Measurements from ENCODE around the gene PHTF2.

PHTF2 gene

DNA sequence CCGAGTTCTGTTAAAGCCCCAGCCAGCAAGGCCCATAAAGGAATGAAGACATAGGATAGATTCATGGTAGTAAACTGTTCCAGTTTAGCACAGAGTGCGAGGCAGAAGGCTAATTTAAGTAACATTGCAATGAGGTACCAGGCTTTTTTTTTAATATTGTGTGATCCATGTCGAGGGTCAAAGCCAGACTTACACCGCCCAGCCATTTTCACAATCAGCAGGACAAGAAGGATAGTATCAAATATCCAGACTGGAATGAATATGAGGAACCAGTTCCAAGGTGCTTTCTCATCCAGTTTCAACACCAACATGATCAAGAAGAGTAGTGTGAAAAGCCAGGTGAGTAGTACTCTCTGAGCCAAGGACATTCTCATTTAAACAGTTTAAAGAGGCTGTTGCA is 4.6 kb upstream of the PHTF2 start:
- DNase-seq (ENCODE audit: low read depth in 2 of 2) = no peak

DNA sequence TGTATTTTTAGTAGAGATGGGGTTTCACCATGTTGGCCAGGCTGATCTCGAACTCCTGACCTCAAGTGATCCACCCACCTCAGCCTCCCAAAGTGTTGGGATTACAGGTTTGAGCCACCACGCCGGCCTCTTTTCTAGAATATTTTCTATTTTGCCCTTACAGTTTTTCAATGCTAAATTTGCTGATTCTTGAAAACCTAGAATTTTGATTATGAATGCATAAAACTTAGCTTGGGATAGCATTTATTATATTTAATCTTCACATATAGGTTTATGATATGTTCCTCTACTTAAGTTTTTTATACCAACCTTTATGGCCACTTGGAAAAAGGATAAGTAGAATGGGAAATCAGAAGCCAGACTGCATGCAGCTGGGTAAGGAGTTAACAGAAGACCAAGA is 2.5 kb upstream of the PHTF2 start:
- no peak for DNase-seq (ENCODE audit: low read depth in 2 of 2)

DNA sequence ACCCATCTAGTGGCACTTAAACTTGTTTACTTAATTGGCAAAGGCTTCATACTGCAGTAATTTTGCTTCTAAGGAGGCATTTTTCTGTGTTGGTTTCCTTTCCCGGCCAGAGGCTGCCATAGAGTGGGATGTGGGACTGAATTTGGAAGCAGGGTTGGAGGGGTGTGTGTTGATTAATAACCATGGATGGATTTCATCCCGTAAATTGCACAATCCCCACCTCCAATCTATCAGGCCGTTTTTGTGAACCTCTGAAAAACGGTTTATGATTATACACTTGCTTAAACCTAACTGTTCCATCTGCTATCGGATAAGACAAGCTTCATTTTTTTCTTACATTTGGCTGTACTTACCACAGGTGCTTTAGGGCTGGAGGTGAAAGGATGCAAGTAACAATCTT is 1.6 kb upstream of the PHTF2 start:
- DNase-seq (ENCODE audit: low read depth in 2 of 2) = no peak

DNA sequence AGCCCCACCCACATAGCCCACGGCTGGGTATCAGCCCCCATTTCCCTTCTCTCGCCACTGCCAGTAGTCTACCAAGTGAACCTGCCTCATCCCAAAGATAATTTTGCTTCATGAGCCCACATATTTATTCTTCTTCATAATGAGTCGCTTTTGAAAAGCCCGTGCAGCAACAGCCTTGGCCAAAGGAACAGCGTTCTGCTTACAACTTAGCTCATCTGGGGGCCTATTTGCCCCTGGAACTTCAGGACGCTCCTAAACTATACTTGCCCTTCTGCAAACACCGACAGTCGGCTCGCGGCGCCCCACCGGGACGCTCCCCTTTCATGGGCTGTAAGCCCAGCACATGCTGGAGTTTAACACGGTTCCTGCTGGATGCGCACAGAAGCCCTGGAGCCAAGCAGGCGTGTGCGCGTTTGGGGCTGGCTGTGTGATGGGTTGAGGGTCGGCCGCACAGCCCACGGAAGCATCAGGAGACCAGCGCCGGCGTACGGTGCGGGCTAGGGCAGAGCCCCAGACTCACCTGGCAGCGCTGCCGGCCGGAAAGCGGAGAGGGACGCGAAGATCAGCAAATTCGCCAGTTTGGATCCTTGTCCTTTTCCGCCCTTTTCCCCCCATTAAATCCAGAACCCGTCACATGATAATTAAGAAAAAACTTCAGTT is 709 bp upstream of the PHTF2 start:
- peak in 1 of 2 donors; percentile 20 for DNase-seq (ENCODE audit: low read depth in 2 of 2)

DNA sequence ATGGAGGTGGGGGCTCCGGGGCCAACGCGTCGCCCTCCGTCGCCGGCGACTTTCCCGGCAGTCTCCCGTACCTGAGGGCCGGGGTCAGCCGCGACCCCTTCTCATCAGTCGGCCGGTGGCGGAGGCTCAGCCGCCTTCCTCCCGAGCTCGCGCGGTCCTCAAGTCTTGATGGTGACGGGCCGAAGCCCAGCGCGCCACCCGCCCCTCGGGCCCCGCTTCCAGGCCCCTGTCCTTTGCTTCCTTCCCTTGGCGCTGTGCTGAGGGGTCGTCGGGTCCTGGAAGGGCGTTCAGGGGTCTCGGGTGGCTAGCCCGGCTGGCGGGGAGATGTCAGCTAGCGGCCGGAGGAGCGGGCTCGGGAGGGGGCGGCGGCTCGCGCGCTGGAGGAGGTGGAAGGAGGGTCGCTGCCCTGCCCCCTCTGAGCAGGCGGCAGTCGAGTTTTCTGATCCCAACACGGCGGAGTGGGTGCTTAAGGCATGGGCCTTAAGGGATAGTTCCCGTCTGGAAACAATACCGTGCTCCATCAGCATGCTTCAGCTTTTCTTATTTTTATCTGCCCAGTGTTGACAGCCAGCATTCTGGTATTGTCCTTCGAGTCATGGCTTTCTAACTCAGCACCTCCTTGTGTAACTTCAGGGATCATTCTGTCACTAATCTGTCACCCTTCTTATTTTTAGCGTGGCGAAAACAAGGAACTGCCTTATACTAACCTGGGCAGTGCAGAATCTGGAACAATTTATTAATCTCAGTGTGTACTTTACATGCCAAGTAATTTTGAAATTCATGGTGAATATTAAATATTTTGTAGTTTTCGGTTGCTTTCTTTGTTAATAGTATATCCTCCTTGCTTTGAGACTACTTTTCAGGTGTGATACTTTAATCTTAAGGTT is 748 bp downstream of the PHTF2 start:
- no peak for DNase-seq (ENCODE audit: low read depth in 2 of 2)

DNA sequence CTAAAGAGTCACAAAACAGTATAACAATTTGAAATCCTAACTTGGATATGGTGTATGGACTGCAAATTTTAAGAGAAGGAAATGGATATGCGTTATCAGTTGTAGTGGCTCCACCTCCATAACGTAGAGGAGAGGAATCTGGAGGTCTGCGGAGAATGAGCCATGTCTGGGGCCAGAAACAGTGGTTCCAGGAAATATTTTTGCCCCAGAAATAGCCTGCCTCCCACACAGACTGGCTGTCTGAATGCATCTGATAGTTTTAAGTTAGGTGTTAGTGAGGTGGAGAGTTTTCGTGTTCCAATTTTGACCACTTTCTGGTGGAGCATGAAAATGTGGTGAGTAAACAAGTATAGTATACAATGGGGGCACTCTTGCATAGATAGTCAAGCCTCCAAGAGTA is 1.6 kb downstream of the PHTF2 start:
- DNase-seq (ENCODE audit: low read depth in 2 of 2) = no peak

DNA sequence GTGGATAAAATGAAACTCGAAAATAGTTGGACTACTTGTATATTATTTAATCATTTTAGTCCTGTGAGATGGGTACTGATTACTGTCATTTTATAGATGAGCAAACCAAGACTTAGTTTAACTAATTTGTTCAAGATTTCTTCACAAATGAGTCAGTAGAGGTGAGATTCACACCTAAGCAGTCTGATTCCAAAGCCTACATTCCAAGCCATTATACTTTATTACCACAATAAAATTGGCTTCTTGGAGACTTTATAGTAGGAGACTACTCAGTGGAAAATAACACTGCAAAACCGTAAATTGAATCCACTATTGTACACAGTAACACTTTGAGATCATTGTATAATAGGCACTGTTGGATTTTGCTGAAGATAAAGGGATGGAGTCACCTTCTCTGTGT is 2.2 kb downstream of the PHTF2 start:
- DNase-seq (ENCODE audit: low read depth in 2 of 2) = no peak

DNA sequence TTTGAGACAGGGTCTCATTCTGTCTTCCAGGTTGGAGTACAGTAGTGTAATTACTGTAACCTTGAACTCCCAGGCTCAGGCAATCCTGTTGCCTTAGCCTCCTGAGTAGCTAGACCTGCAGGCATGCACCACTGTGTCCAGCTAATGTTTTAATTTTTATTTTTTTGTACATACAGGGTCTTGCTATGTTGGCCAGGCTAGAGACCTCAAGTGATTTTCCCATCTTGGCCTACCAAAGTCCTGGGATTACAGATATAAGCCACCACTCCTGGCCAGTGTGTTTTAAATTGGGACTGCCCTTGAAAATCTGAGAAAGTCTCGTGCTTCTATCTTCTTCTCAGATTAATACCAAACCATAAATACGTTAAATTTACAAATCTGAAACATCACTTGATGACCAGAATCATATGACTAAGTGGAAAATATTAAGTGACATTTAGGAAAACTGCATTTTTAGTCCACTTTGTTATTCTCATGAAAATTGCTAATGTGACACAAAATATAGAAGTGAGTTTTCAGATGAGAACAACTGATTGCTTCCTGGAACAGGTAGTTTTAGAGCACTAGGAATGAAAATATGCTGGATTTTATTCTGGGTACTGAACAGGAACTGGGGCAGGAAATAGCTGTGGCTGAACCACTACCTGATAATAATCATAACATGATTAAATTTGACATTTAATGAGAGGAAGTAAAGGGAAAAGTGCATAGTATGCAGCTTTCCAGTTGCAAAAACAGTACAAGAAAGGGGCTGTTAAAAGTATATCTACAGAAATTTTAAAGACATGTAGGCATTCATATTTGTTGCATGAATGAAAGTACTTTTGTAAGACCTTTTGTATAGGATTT is 4.2 kb downstream of the PHTF2 start:
- no peak for DNase-seq (ENCODE audit: low read depth in 2 of 2)

DNA sequence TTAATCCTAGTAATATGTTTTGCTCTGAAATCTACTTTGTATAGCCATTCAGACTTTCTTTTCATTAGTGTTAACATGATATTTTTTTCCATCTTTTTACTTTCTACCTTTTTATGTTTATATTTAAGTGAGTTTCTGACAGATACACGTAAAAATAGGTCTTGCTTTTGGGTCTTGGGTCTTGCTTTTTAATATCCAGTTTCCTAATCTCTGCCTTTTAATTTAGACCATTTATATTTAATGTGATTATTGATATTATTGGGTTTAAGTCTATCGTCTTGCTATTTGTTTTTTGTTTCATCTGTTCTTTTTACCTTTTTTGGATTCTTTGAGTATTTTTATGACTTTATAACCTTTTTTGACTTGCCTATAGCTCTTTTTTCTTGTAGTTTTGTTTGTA is 7.9 kb downstream of the PHTF2 start:
- no peak for DNase-seq (ENCODE audit: low read depth in 2 of 2)

DNA sequence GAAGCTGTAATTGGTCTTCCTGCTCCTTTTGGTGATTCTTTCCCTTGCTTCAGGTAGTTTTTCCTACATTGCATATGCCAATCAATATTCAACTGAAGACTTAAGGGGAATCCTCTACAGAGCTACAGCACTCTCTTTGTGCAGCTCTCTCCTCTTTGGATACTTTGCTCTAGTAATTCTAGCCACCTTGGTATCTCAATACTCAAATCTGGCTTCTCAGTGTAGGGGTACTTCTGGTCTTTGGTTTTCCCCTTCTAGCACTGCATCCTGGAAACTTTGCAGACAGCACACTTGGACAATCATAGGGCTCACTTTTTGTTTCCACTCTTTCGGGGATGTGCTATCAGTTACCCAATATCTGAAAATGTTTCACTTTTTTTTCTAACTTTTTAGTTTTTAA is 9.9 kb downstream of the PHTF2 start:
- no peak for DNase-seq (ENCODE audit: low read depth in 2 of 2)

DNA sequence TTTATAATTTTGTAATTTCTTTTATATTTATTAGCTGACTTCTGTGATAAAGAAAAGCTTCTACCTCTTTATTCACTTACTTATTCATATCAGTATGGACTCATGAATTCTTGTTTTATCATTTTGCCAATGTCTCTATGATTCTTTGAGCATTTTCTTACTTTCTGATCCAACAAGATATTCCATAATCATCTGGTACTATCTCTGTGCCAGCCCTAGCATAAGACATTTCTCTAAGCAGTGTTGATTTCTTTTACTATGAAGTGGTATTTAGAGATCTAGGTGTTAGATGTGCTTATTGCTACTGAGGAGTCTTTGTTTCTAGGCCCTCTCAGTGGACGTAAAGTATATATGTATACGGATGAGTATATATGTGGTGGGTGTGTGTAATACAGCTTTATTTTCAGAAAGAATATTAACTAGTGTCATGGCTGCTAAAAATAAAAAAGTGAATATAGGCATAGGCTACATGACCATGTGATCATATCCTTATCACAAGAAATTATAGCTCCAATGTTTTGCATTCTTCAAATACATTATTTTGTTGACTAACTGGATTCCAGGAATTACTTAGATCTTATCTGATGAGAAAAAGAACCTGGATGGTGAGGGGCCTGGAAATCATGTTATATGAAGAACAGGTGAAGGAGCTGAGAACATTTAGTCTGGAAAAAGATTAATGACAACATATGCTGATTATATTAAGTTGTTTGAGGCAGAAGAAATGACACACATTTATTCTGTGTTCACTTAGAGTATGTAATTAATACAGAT is 13.1 kb downstream of the PHTF2 start:
- no peak for DNase-seq (ENCODE audit: low read depth in 2 of 2)

DNA sequence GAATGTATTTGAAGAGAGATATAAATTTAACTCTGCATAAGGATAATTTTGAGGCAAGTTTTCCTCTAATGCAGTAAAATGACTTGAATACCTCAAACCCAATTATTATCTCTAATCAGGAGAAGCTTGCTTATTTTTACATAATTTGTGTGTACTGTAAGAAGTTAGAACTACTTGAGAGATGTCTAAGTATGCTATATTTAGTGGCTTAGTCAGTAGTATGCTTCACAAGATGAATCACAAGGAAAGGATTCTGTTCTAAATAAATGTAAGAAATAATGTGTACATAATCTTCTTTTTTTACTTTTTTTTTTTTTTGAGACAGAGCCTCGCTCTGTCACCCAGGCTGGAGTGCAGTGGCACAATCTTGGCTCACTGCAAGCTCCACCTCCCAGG is 13.7 kb downstream of the PHTF2 start:
- no peak for DNase-seq (ENCODE audit: low read depth in 2 of 2)

DNA sequence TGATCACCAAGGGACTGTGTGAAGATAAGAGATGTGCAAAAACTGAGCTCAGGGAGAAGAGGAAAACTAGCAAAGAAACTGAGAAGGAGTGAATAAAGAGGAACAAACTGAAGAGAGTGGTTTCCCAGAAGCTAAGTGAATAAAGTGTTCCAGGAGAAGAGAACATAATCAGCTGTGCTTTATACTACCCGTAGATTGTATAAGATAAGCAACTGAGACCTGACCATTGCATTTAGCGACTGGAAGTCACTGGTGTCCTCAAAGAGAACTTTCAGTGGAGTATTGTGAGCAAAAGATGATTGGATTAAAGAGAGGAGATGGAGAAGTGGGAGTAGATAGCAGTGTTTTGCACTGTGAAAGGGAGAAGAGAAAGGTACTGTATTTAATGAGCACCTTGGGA is 14.6 kb downstream of the PHTF2 start:
- DNase-seq (ENCODE audit: low read depth in 2 of 2) = no peak

DNA sequence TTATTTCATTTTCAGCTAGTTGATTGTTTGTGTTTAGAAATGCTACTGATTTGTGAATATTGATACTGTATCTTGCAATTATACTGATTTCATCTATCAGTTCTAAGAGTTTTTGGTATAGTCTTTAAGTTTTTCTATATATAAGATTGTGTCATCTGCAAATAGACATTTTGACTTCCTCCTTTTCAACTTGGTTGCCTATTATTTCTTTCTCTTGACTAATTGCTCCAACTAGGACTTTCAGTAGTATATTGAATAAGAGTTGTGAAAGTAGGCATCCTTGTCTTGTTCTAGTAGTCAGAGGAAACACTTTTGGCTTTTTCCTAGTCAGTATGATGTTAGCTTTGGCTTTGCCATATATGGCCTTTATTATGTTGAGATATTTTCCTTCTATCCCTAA is 20.4 kb downstream of the PHTF2 start:
- no peak for DNase-seq (ENCODE audit: low read depth in 2 of 2)

DNA sequence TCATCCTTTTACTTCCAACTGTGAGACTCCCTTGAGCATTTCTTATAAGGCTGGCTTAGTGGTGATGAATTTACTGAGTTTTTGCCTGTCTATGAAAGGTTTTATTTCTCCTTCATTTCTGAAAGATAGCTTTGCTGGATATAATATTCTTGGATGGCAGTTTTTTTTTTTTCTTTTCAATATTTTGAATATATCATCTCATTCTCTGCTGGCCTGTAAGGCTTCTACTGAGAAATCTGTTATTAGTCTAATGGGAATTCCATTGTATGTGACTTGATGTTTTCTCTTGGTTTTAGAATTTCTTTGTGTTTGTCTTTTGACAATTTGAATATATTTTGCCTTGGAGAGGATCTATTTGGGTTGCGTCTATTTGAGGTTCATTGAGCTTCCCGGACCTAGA is 22.4 kb downstream of the PHTF2 start:
- no peak for DNase-seq (ENCODE audit: low read depth in 2 of 2)

DNA sequence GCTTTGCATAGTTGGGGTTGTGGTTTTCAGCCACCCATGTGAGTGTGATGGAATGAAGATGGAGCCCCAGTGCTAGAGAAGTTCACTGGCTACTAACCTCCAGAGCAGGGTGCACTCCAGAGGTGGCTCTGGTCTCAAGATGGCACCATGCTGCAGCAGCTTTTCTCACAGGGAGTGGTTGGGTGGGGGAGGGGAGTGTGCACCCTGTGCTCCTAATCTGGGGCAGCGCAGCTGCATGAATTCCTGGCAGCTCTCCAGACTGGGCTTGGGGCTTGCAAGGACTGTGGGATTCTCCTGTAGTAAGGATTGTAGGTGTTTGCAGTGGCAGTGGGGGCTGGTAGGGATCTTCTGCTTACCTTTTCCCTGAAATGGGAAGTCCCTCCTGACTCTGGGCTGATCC is 23.7 kb downstream of the PHTF2 start:
- no peak for DNase-seq (ENCODE audit: low read depth in 2 of 2)

DNA sequence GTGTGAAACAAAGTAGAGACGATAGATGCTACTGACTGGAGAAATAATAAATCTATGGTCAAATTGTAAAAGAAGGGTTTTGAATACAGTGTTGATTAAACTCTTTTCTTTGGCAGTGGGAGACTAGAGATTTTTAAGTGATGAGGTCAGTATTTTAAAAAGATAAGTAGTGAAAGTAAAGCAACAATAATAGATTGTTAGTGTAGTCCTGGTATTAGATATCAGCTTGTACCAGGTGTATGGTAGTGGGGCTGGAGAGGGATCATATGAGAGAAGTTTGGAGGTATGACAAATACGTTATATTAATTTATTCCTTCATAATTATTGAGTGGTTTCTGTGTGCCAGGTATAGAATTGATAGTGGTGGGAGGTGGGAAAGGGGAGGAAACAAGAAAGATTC is 25.2 kb downstream of the PHTF2 start:
- DNase-seq (ENCODE audit: low read depth in 2 of 2) = no peak

DNA sequence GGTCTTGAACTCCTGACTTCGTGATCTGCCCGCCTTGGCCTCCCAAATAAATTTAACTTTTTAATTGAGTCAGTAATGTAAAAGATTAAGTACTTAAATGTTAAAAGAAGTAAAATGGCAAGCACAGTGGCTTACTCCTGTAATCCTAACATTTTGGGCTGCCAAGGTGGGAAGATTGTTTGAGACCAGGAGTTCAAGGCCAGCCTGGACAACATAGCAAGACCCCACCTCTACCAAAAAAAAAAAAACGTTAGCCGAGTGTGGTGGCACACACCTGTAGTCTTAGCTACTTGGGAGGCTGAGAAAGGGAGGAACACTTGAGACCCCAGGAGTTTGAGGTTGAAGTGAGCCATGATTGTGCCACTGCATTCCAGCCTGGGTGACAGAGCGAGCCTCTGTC is 26.1 kb downstream of the PHTF2 start:
- DNase-seq (ENCODE audit: low read depth in 2 of 2) = no peak

DNA sequence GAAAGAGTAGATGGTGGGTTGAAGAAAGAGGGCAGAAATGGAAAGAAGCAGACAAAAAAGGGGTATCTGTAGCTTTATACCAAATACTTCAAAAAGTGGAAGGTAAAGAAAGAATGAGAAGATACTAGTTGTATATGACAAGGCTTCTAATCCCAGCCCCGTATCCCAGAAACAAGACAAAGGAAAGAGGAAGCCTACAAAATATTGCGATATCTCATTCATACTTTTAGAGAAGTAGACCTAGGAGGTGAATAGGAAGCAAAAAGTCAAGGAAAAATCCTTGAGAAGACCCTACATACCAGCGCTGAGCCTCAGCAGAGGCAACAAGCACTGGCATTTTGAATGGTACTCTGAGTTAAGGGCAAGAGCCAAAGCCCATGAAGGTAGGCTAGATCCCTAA is 26.6 kb downstream of the PHTF2 start:
- no peak for DNase-seq (ENCODE audit: low read depth in 2 of 2)

DNA sequence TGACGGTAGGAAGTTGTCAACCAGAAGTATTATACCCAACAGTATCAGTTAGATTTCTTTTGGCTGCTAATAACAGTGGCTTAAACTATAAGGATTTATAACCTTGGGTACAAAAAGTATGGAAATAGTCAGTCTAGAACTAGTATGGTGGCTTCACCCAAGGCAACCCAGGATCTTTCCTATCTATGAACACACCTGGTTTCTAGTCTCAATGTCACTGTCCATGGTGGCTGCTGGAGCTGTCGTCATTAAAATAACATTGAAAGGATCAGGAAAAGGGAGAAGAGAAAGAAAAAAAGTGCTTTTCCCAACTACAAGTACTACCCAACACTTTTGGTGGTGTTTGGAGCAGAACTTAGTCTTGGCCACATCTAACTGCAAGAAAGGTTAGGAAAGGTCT is 27.7 kb downstream of the PHTF2 start:
- no peak for DNase-seq (ENCODE audit: low read depth in 2 of 2)

DNA sequence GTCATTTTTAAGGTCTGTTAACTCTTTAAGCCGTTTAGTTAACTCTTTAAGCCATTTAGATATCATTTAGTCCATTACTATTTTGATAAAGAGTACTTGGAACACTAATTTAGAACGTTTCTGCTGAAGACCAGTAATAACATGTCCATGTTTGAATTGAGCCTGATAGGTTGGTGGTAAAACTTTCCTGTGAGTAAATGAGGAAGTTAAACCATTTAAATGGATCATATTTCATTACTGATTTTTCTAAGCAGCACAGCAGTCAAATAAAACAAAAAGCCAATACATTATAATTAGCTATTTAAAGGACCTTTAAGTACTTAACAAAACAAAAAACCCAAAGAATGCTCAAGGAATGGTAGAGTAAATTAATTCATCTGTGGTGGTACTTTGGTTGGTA is 29.4 kb downstream of the PHTF2 start:
- no peak for DNase-seq (ENCODE audit: low read depth in 2 of 2)
